AG04450 (cell line): ENCODE results near the gene MEIS2. TPM values are rescaled to one million over a fixed set of nuclear protein-coding genes. Genes with fewer than 3 reads are reported as not detected.

Experiments
- CTCF ChIA-PET: fragments of 300-600, 350-600 bp; formaldehyde crosslinking; extraction: SDS; loops from one replicate; lab custom pipeline; 2022; ENCODE audit warnings: antibody characterized with exemption, inconsistent platforms; lab: Charles Lee
- POLR2A ChIA-PET: fragments of 350-600 bp; formaldehyde crosslinking; extraction: SDS; loops from one replicate; lab custom pipeline; 2021; ENCODE audit warnings: antibody characterized with exemption, inconsistent platforms; lab: Yijun Ruan, JAX
- DNase-seq: peaks from one replicate; pipeline ENCODE4 v3.0.0-alpha.2; 2011; ENCODE audit warnings: low read depth, low spot score
- H3K27ac ChIP-seq: one replicate; pipeline ENCODE4 v1.5.1; 2012; ENCODE audit warnings: low read depth, low read length, control low read depth
- H3K27me3 ChIP-seq: one replicate; pipeline ENCODE4 v1.6.0; 2012; ENCODE audit warnings: low read length; ENCODE audit not compliant: control insufficient read depth, insufficient read depth
- H3K4me3 ChIP-seq: 2 replicates; pipeline ENCODE4 v1.5.1; 2011; ENCODE audit warnings: mild to moderate bottlenecking, low read depth, low read length, control low read depth
- H3K9me3 ChIP-seq: 2 replicates; pipeline ENCODE4 v1.5.1; 2012; ENCODE audit warnings: low read length; ENCODE audit not compliant: control insufficient read depth, insufficient read depth
- CTCF ChIP-seq: IDR thresholded peaks from 2 replicates; pipeline ENCODE4 v1.5.1; 2011; ENCODE audit warnings: low read depth, low read length, control low read depth, inconsistent platforms
- polyA plus RNA-seq: library from polyadenylated mRNA; depleted of rRNA; stranded (reverse); fragments of >200 nt; gene quantifications from 2 replicates; pipeline ENCODE4 v1.2.3, GENCODE V29; 2011

Gene MEIS2
- polyA plus RNA-seq, 1 experiment = 31.7 TPM

- TF ChIP-seq CTCF = no peak
- no peaks in the 10 kb centered on the region for H3K9me3 ChIP-seq
- POLR2A ChIA-PET = no interaction called here
- no peak for DNase-seq
- H3K27me3 ChIP-seq = no peaks in the 10 kb centered on the region
- no peak overlapping the region for H3K4me3 ChIP-seq
- CTCF ChIA-PET = no interaction called here
- H3K27ac ChIP-seq = no peak overlapping the region
Observed at GRCh38 chr15:36953346-36953745, 147.0 kb downstream of the MEIS2 start.

GRCh38 chr15:36951731-36952247 lies 148.6 kb downstream of the MEIS2 start:
- POLR2A ChIA-PET = no interaction called here
- DNase-seq = no peak
- Histone ChIP-seq H3K27ac (no peak overlapping the region), H3K27me3 (no peaks in the 10 kb centered on the region), H3K9me3 (no peaks in the 10 kb centered on the region), H3K4me3 (no peak overlapping the region)
- no peak for TF ChIP-seq CTCF
- CTCF ChIA-PET = no interaction called here

GRCh38 chr15:36950371-36950770 lies 150.0 kb downstream of the MEIS2 start:
- TF ChIP-seq CTCF = no peak
- Histone ChIP-seq H3K4me3 (no peak overlapping the region), H3K27me3 (no peaks in the 10 kb centered on the region), H3K27ac (no peak overlapping the region), H3K9me3 (no peaks in the 10 kb centered on the region)
- DNase-seq = no peak
- CTCF ChIA-PET = no interaction called here
- POLR2A ChIA-PET = no interaction called here

GRCh38 chr15:36948982-36949381 lies 151.4 kb downstream of the MEIS2 start:
- H3K4me3 ChIP-seq = no peak overlapping the region
- no peak for DNase-seq
- CTCF ChIA-PET = no interaction called here
- no peaks in the 10 kb centered on the region for H3K9me3 ChIP-seq
- POLR2A ChIA-PET = no interaction called here
- TF ChIP-seq CTCF = no peak
- no peak overlapping the region for H3K27ac ChIP-seq
- no peaks in the 10 kb centered on the region for H3K27me3 ChIP-seq

GRCh38 chr15:36947035-36947719 lies 153.2 kb downstream of the MEIS2 start:
- TF ChIP-seq CTCF = no peak
- Histone ChIP-seq H3K4me3 (no peak overlapping the region), H3K27me3 (no peaks in the 10 kb centered on the region), H3K27ac (no peak overlapping the region), H3K9me3 (no peaks in the 10 kb centered on the region)
- CTCF ChIA-PET = interaction anchor here (0.8 kb wide), 1 partner anchor 1195 kb away, joined by 3 read pairs; no protein-coding TSS in a partner anchor
- no peak for DNase-seq
- POLR2A ChIA-PET = no interaction called here
